Omental fat pad (tissue), 4 donors: ENCODE results near the gene TBC1D12. TPM values are rescaled to one million over a fixed set of nuclear protein-coding genes. Genes with fewer than 3 reads are reported as not detected.

ENCODE experiments used
- ATAC-seq: fragments of 150-250 bp; one replicate; pipeline ENCODE4 v1.9.1; 2016; ENCODE audit warnings: mild to moderate bottlenecking, moderate library complexity; ENCODE audit not compliant: low FRiP score
- DNase-seq: peaks from one replicate; pipeline ENCODE4 v3.0.0-alpha.2; 2019; ENCODE audit warnings: low spot score
- CTCF ChIP-seq, 3 donors: fragments of 450-650 bp; IDR thresholded peaks; one replicate each; pipeline ENCODE4 v1.5.1; 2016 to 2017; ENCODE audit warnings: antibody characterized with exemption in 3 of 3, mild to moderate bottlenecking in 3 of 3, moderate library complexity in 2 of 3
- total RNA-seq, 4 donors: library from RNA; depleted of rRNA; stranded (reverse); fragments of >200 nt; gene quantifications; one replicate each; pipeline ENCODE4 v1.1.0, GENCODE V29; 2016

The TBC1D12 gene
- total RNA-seq, 4 donors from 2014 or later = 15.5 to 29.5 (median 16.3) TPM

GRCh38 chr10:94465684-94466083 is 63.3 kb downstream of the TBC1D12 start:
- ATAC-seq = no peak
- TF ChIP-seq CTCF (IDR thresholded peaks at IDR 0.05) = no peak
- DNase-seq = no peak

- ATAC-seq (no peak), DNase-seq (no peak)
- TF ChIP-seq CTCF (IDR thresholded peaks at IDR 0.05) = no peak
Measured at GRCh38 chr10:94481410-94481809, 79.1 kb downstream of the TBC1D12 start.

- no peak for TF ChIP-seq CTCF (IDR thresholded peaks at IDR 0.05)
- DNase-seq (no peak), ATAC-seq (no peak)
Measured at GRCh38 chr10:94483970-94484369, 81.6 kb downstream of the TBC1D12 start.

GRCh38 chr10:94485094-94485493 is 82.8 kb downstream of the TBC1D12 start:
- ATAC-seq (no peak), DNase-seq (no peak)
- no peak for TF ChIP-seq CTCF (IDR thresholded peaks at IDR 0.05)

- ATAC-seq = no peak
- no peak for TF ChIP-seq CTCF (IDR thresholded peaks at IDR 0.05)
- no peak for DNase-seq
Measured at GRCh38 chr10:94487575-94487974, 85.2 kb downstream of the TBC1D12 start.

- TF ChIP-seq CTCF (IDR thresholded peaks at IDR 0.05) = no peak
- DNase-seq (no peak), ATAC-seq (no peak)
Measured at GRCh38 chr10:94489107-94489506, 86.8 kb downstream of the TBC1D12 start.

GRCh38 chr10:94489976-94490788 is 87.8 kb downstream of the TBC1D12 start:
- ATAC-seq = no peak
- DNase-seq = no peak
- TF ChIP-seq CTCF (IDR thresholded peaks at IDR 0.05) = no peak
